ENCODE measurements around the gene R3HDM2.
A peak's percentile ranks its signal among the peaks of the same experiment; 100 is the strongest.
"Not testable (repeated sequence)": the region's sequence is repeated elsewhere in the genome, so short reads cannot be mapped to it uniquely, and the experiment has no call there.

The R3HDM2 gene

DNA sequence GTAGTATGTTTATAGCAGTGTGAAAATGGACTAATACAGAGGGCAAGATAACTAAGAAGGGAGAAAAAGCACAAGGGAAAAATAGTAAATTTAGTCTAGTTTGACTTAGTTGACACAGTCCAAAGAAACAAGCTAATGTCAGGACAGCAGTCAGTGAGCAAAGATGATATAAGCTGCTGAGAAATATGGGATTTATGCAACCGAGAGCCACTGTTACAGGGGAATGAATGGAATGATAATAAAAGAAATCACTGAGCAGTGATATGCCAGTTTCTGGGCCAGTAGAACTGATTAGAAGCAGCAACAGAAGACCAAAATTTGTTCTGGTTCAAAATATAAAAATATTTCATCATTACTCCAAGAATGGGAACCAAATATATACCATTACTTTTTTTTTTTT is 60.1 kb downstream of the R3HDM2 start:
- no peak for DNase-seq

GRCh38 chr12:57370072-57370471 is 60.8 kb downstream of the R3HDM2 start:
- DNase-seq, result no peak

GRCh38 chr12:57369202-57369601 is 61.6 kb downstream of the R3HDM2 start:
- no peak for DNase-seq

- no peak for DNase-seq
Measured at GRCh38 chr12:57368349-57369095, 62.3 kb downstream of the R3HDM2 start.

- DNase-seq, result no peak
Measured at GRCh38 chr12:57367121-57367520, 63.7 kb downstream of the R3HDM2 start.

DNA sequence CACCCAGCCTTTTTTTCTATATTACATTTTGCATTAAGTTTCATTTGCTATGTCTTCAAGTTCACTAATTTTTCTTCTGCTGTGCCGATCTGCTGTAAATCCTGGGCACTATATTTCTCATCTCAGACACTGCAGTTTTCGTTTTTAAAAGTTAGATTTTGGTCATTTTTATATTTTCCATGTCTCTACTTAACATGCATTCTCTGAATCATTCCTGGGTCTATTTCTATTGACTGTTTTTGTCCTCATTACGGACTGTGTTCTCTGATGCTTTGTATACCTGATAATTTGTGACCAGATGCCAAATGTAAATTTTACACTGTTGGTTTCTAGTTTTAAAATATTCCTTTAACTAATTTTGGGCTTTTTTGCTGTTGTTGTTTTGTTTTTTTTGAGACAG is 64.5 kb downstream of the R3HDM2 start:
- DNase-seq, result no peak

GRCh38 chr12:57364156-57364555 is 66.7 kb downstream of the R3HDM2 start:
- not testable (repeated sequence) for DNase-seq

DNA sequence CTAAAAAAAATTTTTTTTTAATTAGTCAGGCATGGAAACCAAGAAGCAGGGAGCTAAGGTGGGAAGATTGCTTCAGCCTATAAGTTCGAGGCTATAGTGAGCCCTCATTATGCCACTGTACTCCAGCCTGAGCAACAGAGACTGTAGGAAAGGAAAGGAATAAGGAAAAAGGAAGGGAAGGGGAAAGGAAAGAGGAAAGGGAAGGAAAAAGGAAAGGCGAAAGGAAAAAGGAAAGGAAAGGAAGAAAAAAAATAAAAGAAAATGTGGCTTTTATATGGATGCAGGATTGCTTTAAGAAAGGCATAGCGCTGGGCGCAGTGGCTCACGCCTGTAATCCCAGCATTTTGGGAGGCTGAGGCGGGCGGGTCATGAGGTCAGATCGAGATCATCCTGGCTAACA is 70.4 kb downstream of the R3HDM2 start:
- no peak for DNase-seq

- no peak for DNase-seq
Measured at GRCh38 chr12:57358646-57359045, 72.2 kb downstream of the R3HDM2 start.

DNA sequence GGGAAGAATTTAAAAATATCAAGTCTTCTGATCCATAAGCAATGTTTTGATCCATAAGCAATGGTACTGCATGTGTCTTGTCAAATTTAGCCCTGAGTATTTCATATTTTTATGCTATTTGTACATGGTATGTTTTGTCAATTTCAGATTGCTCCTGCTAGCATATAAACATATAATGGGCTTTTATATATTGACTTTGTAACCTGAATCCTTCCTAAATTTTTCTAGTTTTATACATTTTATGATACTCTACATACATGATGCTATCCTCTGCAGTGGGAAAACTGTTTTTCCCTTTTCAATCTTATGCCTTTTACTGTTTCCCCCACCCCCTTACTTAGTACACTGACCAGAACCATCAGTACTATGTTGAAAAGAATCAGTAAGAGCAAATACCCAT is 75.1 kb downstream of the R3HDM2 start:
- no peak for DNase-seq

DNA sequence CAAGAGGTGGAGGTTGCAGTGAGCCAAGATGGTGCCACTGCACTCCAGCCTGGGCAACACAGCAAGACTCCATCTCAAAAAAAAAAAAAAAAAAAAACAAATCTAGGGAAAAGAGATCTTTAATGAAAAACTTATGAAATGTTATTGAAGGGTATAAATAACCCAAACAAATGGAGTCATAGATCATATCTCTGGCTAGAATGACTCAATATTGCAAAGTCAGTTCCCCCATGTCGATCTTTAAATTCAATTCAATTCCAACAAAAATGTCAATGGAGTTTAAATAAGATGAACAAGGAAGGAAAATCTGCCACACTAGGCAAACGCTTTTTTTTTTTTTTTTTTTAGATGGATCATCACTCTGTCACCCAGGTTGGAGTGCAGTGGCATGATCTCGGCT is 78.7 kb downstream of the R3HDM2 start:
- DNase-seq, result no peak

GRCh38 chr12:57347284-57347683 is 83.6 kb downstream of the R3HDM2 start:
- DNase-seq, result no peak

GRCh38 chr12:57343703-57344378 is 87.0 kb downstream of the R3HDM2 start:
- no peak for DNase-seq

DNA sequence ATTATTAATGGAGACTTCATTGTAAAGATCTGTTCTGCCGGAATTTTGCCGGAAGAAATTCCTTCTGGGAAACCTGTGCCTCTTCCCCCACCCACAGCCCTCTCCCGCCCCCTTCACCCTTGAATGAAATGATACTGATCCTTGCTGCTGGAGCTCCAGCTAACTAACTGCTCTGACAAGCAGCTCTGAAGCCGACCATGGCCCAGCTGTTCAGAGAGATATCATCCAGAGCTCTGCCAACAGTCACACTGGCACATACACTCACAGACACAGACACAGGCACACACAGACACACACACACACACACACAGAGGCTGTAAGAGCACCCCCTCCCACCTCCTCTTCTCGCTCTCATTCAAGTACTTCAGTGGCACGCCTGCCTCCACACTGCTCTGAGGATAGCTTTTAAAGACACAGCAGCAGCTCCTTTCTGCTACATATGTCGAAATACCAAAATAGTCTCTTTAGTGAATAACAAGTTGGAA is 88.6 kb downstream of the R3HDM2 start:
- no peak for DNase-seq

- no peak for DNase-seq
Measured at GRCh38 chr12:57341275-57341990, 89.4 kb downstream of the R3HDM2 start.

DNA sequence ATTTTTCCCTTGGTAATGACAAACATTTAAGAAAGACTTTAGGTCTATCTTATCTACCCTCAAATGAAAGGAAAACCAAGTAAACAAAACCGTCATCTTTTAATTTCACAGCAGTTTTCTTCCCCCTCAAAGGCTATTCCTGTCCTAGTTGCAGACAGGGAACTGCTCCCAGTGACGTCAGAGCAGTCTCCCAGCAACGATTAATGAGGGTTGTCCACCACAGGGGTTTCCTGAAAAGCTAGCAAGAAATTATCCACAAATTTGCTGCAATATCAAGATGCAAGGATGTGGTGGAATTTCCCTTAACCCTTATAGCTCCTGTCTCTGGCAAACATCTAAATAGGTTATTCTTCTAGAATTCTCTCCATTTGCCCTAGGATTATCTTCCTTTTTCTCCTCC is 90.7 kb downstream of the R3HDM2 start:
- peak; percentile 28 for DNase-seq

DNA sequence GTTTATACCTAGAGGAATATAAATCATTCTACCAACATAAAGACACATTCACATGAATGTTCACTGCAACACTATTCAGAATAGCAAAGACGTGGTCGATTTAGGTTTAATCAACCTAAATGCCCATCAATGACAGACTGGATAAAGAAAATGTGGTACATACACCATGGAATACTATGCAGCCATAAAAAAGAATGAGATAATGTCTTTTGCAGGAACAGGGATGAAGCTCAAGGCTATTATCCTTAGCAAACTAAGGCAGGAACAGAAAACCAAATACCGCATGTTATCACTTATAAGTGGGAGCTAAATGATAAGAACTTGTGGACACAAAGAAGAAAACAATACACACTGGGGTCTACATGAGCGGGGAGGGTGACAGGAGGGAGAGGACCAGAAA is 94.5 kb downstream of the R3HDM2 start:
- DNase-seq, result not testable (repeated sequence)

DNA sequence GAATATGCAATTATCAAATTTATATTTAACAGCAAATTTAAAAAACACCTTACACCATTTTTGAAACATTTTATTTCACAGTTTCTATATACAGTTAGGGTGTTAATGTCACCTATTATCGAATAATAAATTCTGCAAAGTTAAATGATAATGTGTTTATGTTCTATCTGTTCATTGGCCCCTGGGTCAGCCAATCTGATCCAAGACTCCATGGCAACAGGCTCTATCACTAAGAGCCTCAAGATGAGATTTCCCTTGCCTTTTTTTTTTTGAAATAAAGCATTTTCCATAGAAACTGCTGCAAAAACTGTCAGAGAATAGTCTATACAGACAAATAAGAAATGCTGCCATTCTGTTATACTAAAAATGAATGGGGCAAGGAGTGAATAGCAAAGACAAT is 96.6 kb downstream of the R3HDM2 start:
- no peak for DNase-seq

DNA sequence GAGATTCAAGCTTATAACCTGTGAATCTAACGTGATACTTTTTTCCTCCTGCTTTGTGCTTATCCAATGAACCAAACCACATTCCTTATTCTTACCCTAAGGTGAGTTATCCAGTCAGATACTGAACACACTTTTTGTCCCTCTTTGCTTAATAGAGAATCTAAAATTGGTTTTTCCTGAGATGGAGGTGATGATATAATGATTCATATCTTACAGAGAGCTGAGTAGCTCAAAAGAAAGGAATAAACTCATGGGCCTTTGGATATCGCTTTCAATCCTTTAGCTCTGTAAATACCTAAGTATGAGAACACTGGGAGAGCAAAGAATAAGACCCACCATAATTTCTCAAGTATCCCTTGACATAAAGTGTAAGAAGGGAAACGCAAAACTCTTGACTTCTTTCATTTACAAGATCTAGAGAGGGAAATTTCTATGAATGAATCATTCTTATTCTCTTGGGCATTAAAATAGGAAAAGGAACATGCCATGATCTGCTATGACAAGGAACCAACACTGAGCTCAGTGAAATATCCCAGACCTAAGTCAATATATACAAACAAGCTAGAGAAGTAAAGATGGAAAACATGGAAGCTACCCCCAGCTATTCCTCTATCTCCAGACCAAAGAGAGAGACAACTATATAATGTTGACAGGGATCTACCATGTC is 98.1 kb downstream of the R3HDM2 start:
- no peak for DNase-seq

- no peak for DNase-seq
Measured at GRCh38 chr12:57330992-57331391, 99.9 kb downstream of the R3HDM2 start.

DNA sequence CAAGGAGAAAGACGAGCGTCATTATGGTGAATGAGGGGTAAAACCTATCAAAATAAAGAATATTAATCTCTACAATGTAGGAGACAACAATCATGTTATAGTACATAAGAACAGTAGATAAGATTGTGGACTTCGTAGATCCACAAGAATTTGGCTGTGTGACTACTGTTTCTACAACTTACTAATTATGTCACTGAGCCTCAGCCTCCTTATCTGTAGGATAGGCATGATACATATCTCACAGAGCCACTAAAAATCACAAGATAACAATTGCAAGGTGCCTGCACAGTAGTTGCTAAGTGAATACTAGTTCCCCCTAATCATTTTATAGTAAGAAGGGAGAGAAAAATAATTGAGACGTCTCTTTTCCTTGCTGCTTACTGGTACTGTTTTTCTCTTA is 101.6 kb downstream of the R3HDM2 start:
- DNase-seq, result no peak

GRCh38 chr12:57325395-57325794 is 105.4 kb downstream of the R3HDM2 start:
- DNase-seq, result no peak

- no peak for DNase-seq
Measured at GRCh38 chr12:57323416-57323815, 107.4 kb downstream of the R3HDM2 start.
